H9 (cell line): ENCODE data around the gene MYT1. TPM values are rescaled to one million over a fixed set of nuclear protein-coding genes. Genes with fewer than 3 reads are reported as not detected.

Source experiments
- DNase-seq: peaks from one replicate; pipeline ENCODE4 v3.0.0-alpha.2; 2017
- H2AFZ ChIP-seq: one replicate; pipeline ENCODE4 v1.6.1; 2013; ENCODE audit warnings: mild to moderate bottlenecking, low read length, control low read depth, moderate library complexity
- H2AK5ac ChIP-seq: 2 replicates; pipeline ENCODE4 v1.6.1; 2013; ENCODE audit warnings: low read length, control low read depth, mixed read lengths; ENCODE audit not compliant: insufficient read length
- H2BK120ac ChIP-seq: one replicate; pipeline ENCODE4 v1.6.1; 2013; ENCODE audit warnings: low read depth, mild to moderate bottlenecking, low read length, control low read depth, inconsistent platforms; ENCODE audit not compliant: poor library complexity, severe bottlenecking
- H2BK12ac ChIP-seq: 2 replicates; pipeline ENCODE4 v1.6.1; 2013; ENCODE audit warnings: low read length, control low read depth, mixed read lengths, low read depth; ENCODE audit not compliant: insufficient read length
- H2BK15ac ChIP-seq: 2 replicates; pipeline ENCODE4 v1.6.1; 2013; ENCODE audit warnings: low read depth, low read length, control low read depth
- H2BK20ac ChIP-seq: one replicate; pipeline ENCODE4 v1.6.1; 2013; ENCODE audit warnings: low read depth, mild to moderate bottlenecking, low read length, control low read depth, inconsistent platforms; ENCODE audit not compliant: poor library complexity, severe bottlenecking
- H2BK5ac ChIP-seq: 2 replicates; pipeline ENCODE4 v1.6.1; 2013; ENCODE audit warnings: low read length, control low read depth, mixed read lengths; ENCODE audit not compliant: insufficient read length
- H3K14ac ChIP-seq: 2 replicates; pipeline ENCODE4 v1.6.1; 2013; ENCODE audit warnings: low read length, control low read depth; ENCODE audit not compliant: insufficient read depth
- H3K18ac ChIP-seq: 2 replicates; pipeline ENCODE4 v1.6.1; 2013; ENCODE audit warnings: low read depth, mild to moderate bottlenecking, mixed read lengths, low read length, control low read depth; ENCODE audit not compliant: insufficient read length
- H3K23ac ChIP-seq: 2 replicates; pipeline ENCODE4 v1.6.1; 2013; ENCODE audit warnings: low read length, control low read depth, mixed read lengths, low read depth; ENCODE audit not compliant: insufficient read length
- H3K23me2 ChIP-seq: 2 replicates; pipeline ENCODE4 v1.6.1; 2013; ENCODE audit warnings: low read depth, mild to moderate bottlenecking, mixed read lengths, low read length, control low read depth; ENCODE audit not compliant: insufficient read length, poor library complexity, severe bottlenecking
- H3K27ac ChIP-seq: 2 replicates; pipeline ENCODE4 v1.5.1; 2013; ENCODE audit warnings: low read length, control low read depth, mixed read lengths, low read depth; ENCODE audit not compliant: insufficient read length
- H3K27me3 ChIP-seq: 2 replicates; pipeline ENCODE4 v1.6.1; 2013; ENCODE audit warnings: low read length, control low read depth, inconsistent platforms; ENCODE audit not compliant: insufficient read depth
- H3K4ac ChIP-seq: 2 replicates; pipeline ENCODE4 v1.6.1; 2013; ENCODE audit warnings: low read depth, mild to moderate bottlenecking, control low read depth, inconsistent platforms, low read length, moderate library complexity
- H3K4me1 ChIP-seq: 2 replicates; pipeline ENCODE4 v1.6.1; 2013; ENCODE audit warnings: low read length, control low read depth, inconsistent platforms; ENCODE audit not compliant: insufficient read depth
- H3K4me2 ChIP-seq: 2 replicates; pipeline ENCODE4 v1.6.1; 2013; ENCODE audit warnings: low read length, control low read depth, mixed read lengths; ENCODE audit not compliant: insufficient read length, insufficient read depth
- H3K56ac ChIP-seq: 2 replicates; pipeline ENCODE4 v1.6.1; 2013; ENCODE audit warnings: low read depth, mild to moderate bottlenecking, mixed read lengths, low read length, control low read depth; ENCODE audit not compliant: insufficient read length
- H3K79me1 ChIP-seq: 2 replicates; pipeline ENCODE4 v1.6.1; 2013; ENCODE audit warnings: low read depth, mild to moderate bottlenecking, moderate library complexity, low read length, control low read depth, inconsistent platforms; ENCODE audit not compliant: insufficient read depth, poor library complexity, severe bottlenecking
- H3K79me2 ChIP-seq: 2 replicates; pipeline ENCODE4 v1.6.1; 2013; ENCODE audit warnings: low read length, control low read depth, inconsistent platforms; ENCODE audit not compliant: insufficient read depth
- H3K9ac ChIP-seq: 2 replicates; pipeline ENCODE4 v1.6.1; 2013; ENCODE audit warnings: low read length, control low read depth, mixed read lengths; ENCODE audit not compliant: insufficient read length; ENCODE audit errors: extremely low read depth
- H3K9me3 ChIP-seq: one replicate; pipeline ENCODE4 v1.6.1; 2013; ENCODE audit warnings: low read depth, low read length, inconsistent platforms; ENCODE audit not compliant: control insufficient read depth
- H3T11ph ChIP-seq: one replicate; pipeline ENCODE4 v1.6.1; 2013; ENCODE audit warnings: mild to moderate bottlenecking, low read length, control low read depth, inconsistent platforms
- H4K20me1 ChIP-seq: one replicate; pipeline ENCODE4 v1.6.1; 2013; ENCODE audit not compliant: control insufficient read depth, insufficient read length, insufficient read depth
- H4K5ac ChIP-seq: 2 replicates; pipeline ENCODE4 v1.6.1; 2013; ENCODE audit warnings: low read depth, mild to moderate bottlenecking, mixed read lengths, low read length, control low read depth; ENCODE audit not compliant: insufficient read length
- H4K8ac ChIP-seq: replicated peaks from 2 replicates; pipeline ENCODE4 v1.6.1; 2013; ENCODE audit warnings: low read length, control low read depth, mixed read lengths, low read depth; ENCODE audit not compliant: insufficient read length
- H4K91ac ChIP-seq: 2 replicates; pipeline ENCODE4 v1.6.1; 2013; ENCODE audit warnings: low read depth, mild to moderate bottlenecking, moderate library complexity, mixed read lengths, low read length, control low read depth; ENCODE audit not compliant: insufficient read length
- H3K27ac Mint-ChIP-seq, 3 experiments: 2 replicates in 2 of 3; 3 replicates in 1 of 3; pipeline ENCODE4 v1.8.0; 2020 to 2021; ENCODE audit warnings: mixed read lengths in 3 of 3, mild to moderate bottlenecking in 1 of 3, moderate library complexity in 1 of 3
- H3K27me3 Mint-ChIP-seq: 2 replicates; pipeline ENCODE4 v1.8.0; 2021; ENCODE audit warnings: low read depth, mild to moderate bottlenecking, moderate library complexity, mixed read lengths
- H3K36me3 Mint-ChIP-seq, 3 experiments: 2 replicates in 2 of 3; 3 replicates in 1 of 3; pipeline ENCODE4 v1.8.0; 2020 to 2021; ENCODE audit warnings: low read depth in 3 of 3, mixed read lengths in 3 of 3; ENCODE audit not compliant: insufficient read depth in 1 of 3
- H3K4me1 Mint-ChIP-seq, 2 experiments: 2 replicates each; pipeline ENCODE4 v1.8.0; 2020; ENCODE audit warnings: mixed read lengths in 2 of 2
- H3K4me3 Mint-ChIP-seq, 2 experiments: 2 replicates in 1 of 2; 3 replicates in 1 of 2; pipeline ENCODE4 v1.8.0; 2020 to 2021; ENCODE audit warnings: mild to moderate bottlenecking in 2 of 2, mixed read lengths in 2 of 2, moderate library complexity in 1 of 2
- H3K9me3 Mint-ChIP-seq, 2 experiments: 2 replicates in 1 of 2; 3 replicates in 1 of 2; pipeline ENCODE4 v1.8.0; 2020; ENCODE audit warnings: mild to moderate bottlenecking in 2 of 2, mixed read lengths in 2 of 2, moderate library complexity in 1 of 2
- CTCF ChIP-seq: fragments of 200-600 bp; sonication (generic); conservative IDR thresholded peaks from 3 replicates; pipeline ENCODE4 v1.8.0; 2021; ENCODE audit warnings: antibody characterized with exemption, mild to moderate bottlenecking
- WGBS: extraction: QIAGEN DNeasy Blood & Tissue Kit; methylation state at CpG from one replicate; pipeline ENCODE4 v1.1.7; 2013; ENCODE audit warnings: missing lambda C conversion rate, low lambda C conversion rate, mixed read lengths; ENCODE audit not compliant: insufficient read length; ENCODE audit errors: extremely low coverage; 5-methylcytosine and 5-hydroxymethylcytosine counted together
- total RNA-seq: library from RNA; stranded (reverse); gene quantifications from 2 replicates; pipeline ENCODE4 v1.2.1, GENCODE V29; 2021

Gene MYT1
- total RNA-seq, 1 experiment from 2014 or later = 0.79 TPM

DNA sequence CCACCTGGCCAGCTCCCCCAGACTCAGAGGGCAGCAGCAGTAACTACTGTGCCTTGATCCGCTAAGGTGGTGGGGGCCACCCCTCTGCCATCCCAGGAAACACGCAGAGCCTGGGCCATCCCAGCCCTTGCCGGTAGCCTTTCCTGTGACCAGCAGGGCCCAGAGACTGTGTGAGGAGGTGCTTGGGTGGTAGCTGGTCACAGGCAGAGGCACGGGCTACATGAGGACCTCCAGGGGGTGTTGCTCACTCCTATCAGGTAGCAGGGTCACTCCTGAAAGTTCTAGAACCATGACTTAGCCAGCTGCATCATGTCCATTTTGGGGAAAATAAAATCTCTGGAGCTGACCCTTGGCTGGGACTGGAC lies 114.0 kb downstream of the MYT1 start:
- Histone ChIP-seq H3K4ac (no peak overlapping the region), H3K9me3 (no peaks in the 10 kb centered on the region), H4K91ac (no peak overlapping the region), H3K79me1 (no peaks in the 10 kb centered on the region), H3K23me2 (peaks cover 3% of the 10 kb centered on the region), H3K56ac (no peak overlapping the region), H3K27ac (no peak overlapping the region), H2BK15ac (no peak overlapping the region), H2AK5ac (no peak overlapping the region), H3K4me1 (no peaks in the 10 kb centered on the region), H2BK120ac (no peak overlapping the region), H3K79me2 (no peaks in the 10 kb centered on the region), H4K5ac (no peak overlapping the region), H2BK5ac (no peak overlapping the region), H3K18ac (no peak overlapping the region), H3K27me3 (no peaks in the 10 kb centered on the region), H3K4me2 (no peak overlapping the region), H3K14ac (no peak overlapping the region), H2BK20ac (no peak overlapping the region), H2AFZ (no peak overlapping the region), H3K23ac (no peak overlapping the region), H3K9ac (no peak overlapping the region), H2BK12ac (no peak overlapping the region), H3T11ph (no peak overlapping the region), H4K8ac (no peak overlapping the region), H4K20me1 (no peaks in the 10 kb centered on the region)
- Mint-ChIP-seq H3K9me3 (peaks cover 33 to 40% of the 10 kb centered on the region in 2 experiments), H3K4me1 (no peaks in the 10 kb centered on the region), H3K27me3 (no peaks in the 10 kb centered on the region), H3K27ac (no peak overlapping the region), H3K36me3 (peaks cover 11 to 39% (median 13%) of the 10 kb centered on the region in 3 experiments), H3K4me3 (no peak overlapping the region)
- no CpG with 5 or more reads among the region's 4 CpGs for WGBS
- no peak for DNase-seq
- peak; percentile 32; the same call in 2 of the 3 replicates for TF ChIP-seq CTCF
